Measurements from ENCODE around the gene OTOS.

- TF ChIP-seq CTCF (IDR thresholded peaks at IDR 0.05; ENCODE audit: low read depth, low read length, missing input control) (no peak), RXRA (IDR thresholded peaks at IDR 0.05) (no peak), YY1 (IDR thresholded peaks at IDR 0.05) (no peak), GABPA (IDR thresholded peaks at IDR 0.05 in 1 of 2, conservative IDR thresholded peaks at IDR 0.05 in 1 of 2) (no peak), EGR1 (IDR thresholded peaks at IDR 0.05; ENCODE audit: low read depth in 2 of 2) (no peak), TAF1 (conservative IDR thresholded peaks at IDR 0.05) (no peak), JUND (IDR thresholded peaks at IDR 0.05) (no peak), RAD21 (IDR thresholded peaks at IDR 0.05) (no peak), ATF3 (IDR thresholded peaks at IDR 0.05) (no peak), REST (IDR thresholded peaks at IDR 0.05) (no peak), SP1 (IDR thresholded peaks at IDR 0.05) (no peak), MAX (IDR thresholded peaks at IDR 0.05) (no peak), ZBTB33 (IDR thresholded peaks at IDR 0.05) (no peak)
These were observed 2.0 kb downstream of the OTOS start for GRCh38 chr2:240138254-240138984.

Data from liver (tissue), 3 donors.